ENCODE data around the gene VASP. TPM values are rescaled to one million over a fixed set of nuclear protein-coding genes. Genes with fewer than 3 reads are reported as not detected.

Gene VASP
- total RNA-seq, 2 donors from 2014 or later, result 76.8 to 156 TPM

GRCh38 chr19:45547965-45548609 lies 40.8 kb downstream of the VASP start:
- ATAC-seq (no peak), DNase-seq (ENCODE audit: low spot score in 2 of 2) (no peak)
- H3K9me3 Mint-ChIP-seq, result no peaks in the 10 kb centered on the region
- no peaks in the 10 kb centered on the region for H3K36me3 Mint-ChIP-seq
- peak overlapping the region in 1 of 2 donors; percentile 69 for H3K27ac Mint-ChIP-seq

DNA sequence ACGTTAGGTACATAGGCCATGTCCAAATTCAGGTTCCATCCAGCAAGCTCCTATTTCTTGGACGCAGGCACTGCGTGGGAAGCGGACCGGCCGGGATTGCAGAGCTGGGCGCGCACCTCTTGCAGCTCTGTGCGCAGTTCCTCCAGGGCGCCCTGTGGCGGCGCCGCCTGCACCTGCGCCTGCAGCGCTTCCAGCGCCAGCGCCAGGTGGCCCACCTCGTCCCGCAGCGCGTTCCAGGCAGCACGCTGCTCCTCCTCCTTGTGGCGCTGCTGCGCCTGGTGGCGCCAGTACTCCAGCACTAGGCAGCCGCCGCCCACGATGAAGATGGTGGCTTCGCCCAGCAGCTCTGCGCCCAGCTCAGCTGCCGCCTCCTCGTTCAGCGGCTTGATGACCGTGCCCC lies 46.2 kb downstream of the VASP start:
- Mint-ChIP-seq H3K9me3 (no peaks in the 10 kb centered on the region), H3K27ac (no peak overlapping the region), H3K36me3 (no peaks in the 10 kb centered on the region)
- ATAC-seq (no peak), DNase-seq (ENCODE audit: low spot score in 2 of 2) (no peak)

- no peaks in the 10 kb centered on the region for H3K36me3 Mint-ChIP-seq
These were observed 47.2 kb downstream of the VASP start for GRCh38 chr19:45554481-45554880.

GRCh38 chr19:45556835-45557234 lies 49.6 kb downstream of the VASP start:
- ATAC-seq (no peak), DNase-seq (ENCODE audit: low spot score in 2 of 2) (no peak)
- H3K9me3 Mint-ChIP-seq, result no peaks in the 10 kb centered on the region
- H3K36me3 Mint-ChIP-seq, result peaks cover 0 to 6% of the 10 kb centered on the region in 2 donors
- peak overlapping the region in 1 of 2 donors; percentile 44 for H3K27ac Mint-ChIP-seq

More at GRCh38 chr19:45554481-45554880, 47.2 kb downstream of the VASP start:
- no peak for ATAC-seq
- no peak for DNase-seq (ENCODE audit: low spot score in 2 of 2)
- no peaks in the 10 kb centered on the region for H3K9me3 Mint-ChIP-seq
- no peak overlapping the region for H3K27ac Mint-ChIP-seq

DNA sequence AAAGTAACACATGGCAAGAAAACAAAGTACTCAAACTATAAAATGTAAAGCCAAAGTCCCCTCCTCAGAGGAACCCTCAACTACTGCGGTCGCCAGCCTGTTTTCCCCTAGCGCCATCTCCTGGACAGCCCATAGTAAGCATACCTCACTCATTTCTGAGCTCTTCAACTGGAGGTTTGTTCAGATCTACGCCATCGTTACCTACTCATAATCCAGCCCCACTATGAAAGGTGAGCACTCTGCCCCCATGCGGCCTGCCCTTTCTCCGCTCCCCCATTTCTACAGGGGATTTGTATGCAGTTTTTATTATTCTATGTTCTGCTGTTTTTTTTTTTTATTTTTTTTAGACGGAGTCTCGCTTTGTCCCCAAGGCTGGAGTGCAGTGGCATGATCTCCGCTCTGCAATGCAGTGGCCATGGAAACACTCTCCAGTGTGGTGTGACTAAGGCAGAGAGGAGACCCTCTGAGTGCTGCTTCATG lies 51.2 kb downstream of the VASP start:
- Mint-ChIP-seq H3K27ac (peak overlapping the region; percentile 6 to 34), H3K36me3 (peaks cover 0 to 6% of the 10 kb centered on the region in 2 donors), H3K9me3 (no peaks in the 10 kb centered on the region)
- ATAC-seq (peak; percentile 94 to 100), DNase-seq (ENCODE audit: low spot score in 2 of 2) (peak; percentile 60 to 75)

GRCh38 chr19:45560038-45560437 lies 52.8 kb downstream of the VASP start:
- H3K27ac Mint-ChIP-seq, result peak overlapping the region in 1 of 2 donors; percentile 81
- H3K9me3 Mint-ChIP-seq, result no peaks in the 10 kb centered on the region
- ATAC-seq, result no peak
- peaks cover 0 to 6% of the 10 kb centered on the region in 2 donors for H3K36me3 Mint-ChIP-seq
- no peak for DNase-seq (ENCODE audit: low spot score in 2 of 2)

DNA sequence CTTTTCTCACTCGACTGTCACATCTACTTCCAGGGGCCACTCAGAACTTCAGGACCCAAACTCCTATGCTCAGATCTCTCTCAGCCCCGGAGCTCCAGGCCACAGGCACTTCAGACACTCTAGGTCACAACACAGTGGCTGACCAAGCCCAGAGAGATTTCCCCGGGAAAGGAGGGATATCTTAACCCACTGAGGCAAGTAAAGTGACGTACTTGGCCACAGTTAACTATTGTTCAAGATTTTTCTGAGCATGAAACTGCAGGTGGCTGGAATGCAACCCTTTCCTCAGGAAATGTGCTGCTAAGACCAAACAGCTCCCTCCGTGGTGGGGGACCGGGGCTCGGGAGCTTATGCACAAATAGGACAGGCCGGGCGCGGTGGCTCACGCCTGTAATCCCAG lies 53.4 kb downstream of the VASP start:
- H3K27ac Mint-ChIP-seq, result peak overlapping the region in 1 of 2 donors; percentile 81
- H3K9me3 Mint-ChIP-seq, result no peaks in the 10 kb centered on the region
- H3K36me3 Mint-ChIP-seq, result peaks cover 0 to 6% of the 10 kb centered on the region in 2 donors
- ATAC-seq, result no peak
- no peak for DNase-seq (ENCODE audit: low spot score in 2 of 2)

- DNase-seq (ENCODE audit: low spot score in 2 of 2), result no peak
- H3K27ac Mint-ChIP-seq, result peak overlapping the region; percentile 74 to 79
- H3K36me3 Mint-ChIP-seq, result peaks cover 0 to 6% of the 10 kb centered on the region in 2 donors
- ATAC-seq, result no peak
- H3K9me3 Mint-ChIP-seq, result no peaks in the 10 kb centered on the region
These were observed 57.0 kb downstream of the VASP start for GRCh38 chr19:45564131-45564780.

- ATAC-seq (no peak), DNase-seq (ENCODE audit: low spot score in 2 of 2) (no peak)
- Mint-ChIP-seq H3K36me3 (no peaks in the 10 kb centered on the region), H3K9me3 (no peaks in the 10 kb centered on the region), H3K27ac (no peak overlapping the region)
These were observed 60.3 kb downstream of the VASP start for GRCh38 chr19:45567609-45568008.

- Mint-ChIP-seq H3K9me3 (no peaks in the 10 kb centered on the region), H3K27ac (peak overlapping the region; percentile 36 to 69)
- no peak for ATAC-seq
These were observed 61.5 kb downstream of the VASP start for GRCh38 chr19:45568732-45569131.

GRCh38 chr19:45569619-45570421 lies 62.5 kb downstream of the VASP start:
- Mint-ChIP-seq H3K36me3 (no peaks in the 10 kb centered on the region), H3K27ac (peak overlapping the region in 1 of 2 donors; percentile 69), H3K9me3 (no peaks in the 10 kb centered on the region)
- ATAC-seq, result peak; percentile 56 to 67
- DNase-seq (ENCODE audit: low spot score in 2 of 2), result peak in 1 of 2 donors; percentile 83

More at GRCh38 chr19:45568732-45569131, 61.5 kb downstream of the VASP start:
- H3K36me3 Mint-ChIP-seq, result no peaks in the 10 kb centered on the region
- no peak for DNase-seq (ENCODE audit: low spot score in 2 of 2)

- H3K9me3 Mint-ChIP-seq, result no peaks in the 10 kb centered on the region
- H3K27ac Mint-ChIP-seq, result no peak overlapping the region
- DNase-seq (ENCODE audit: low spot score in 2 of 2), result no peak
- no peaks in the 10 kb centered on the region for H3K36me3 Mint-ChIP-seq
- no peak for ATAC-seq
These were observed 64.4 kb downstream of the VASP start for GRCh38 chr19:45571457-45572220.

- H3K27ac Mint-ChIP-seq, result peak overlapping the region in 1 of 2 donors; percentile 22
- no peak for ATAC-seq
- DNase-seq (ENCODE audit: low spot score in 2 of 2), result no peak
- H3K36me3 Mint-ChIP-seq, result no peaks in the 10 kb centered on the region
- no peaks in the 10 kb centered on the region for H3K9me3 Mint-ChIP-seq
These were observed 67.2 kb downstream of the VASP start for GRCh38 chr19:45574526-45574925.

DNA sequence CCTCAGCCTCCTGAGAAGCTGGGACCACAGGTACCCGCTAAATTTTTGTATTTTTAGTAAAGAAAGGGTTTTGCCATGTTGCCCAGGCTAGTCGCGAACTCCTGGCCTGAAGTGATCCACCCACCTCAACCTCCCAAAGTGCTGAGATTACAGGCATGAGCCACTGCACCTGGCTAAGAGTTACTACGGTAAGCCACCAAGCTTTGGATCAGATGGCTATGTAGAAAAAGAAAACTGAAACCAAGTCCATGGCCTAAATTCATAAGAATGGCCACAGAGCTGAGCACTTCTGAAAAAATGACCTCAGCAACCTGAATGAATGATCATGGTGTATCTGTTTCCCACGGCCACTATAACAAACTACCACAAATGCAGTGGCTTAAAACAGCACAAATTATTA lies 67.9 kb downstream of the VASP start:
- H3K36me3 Mint-ChIP-seq, result no peaks in the 10 kb centered on the region
- no peak for DNase-seq (ENCODE audit: low spot score in 2 of 2)
- no peaks in the 10 kb centered on the region for H3K9me3 Mint-ChIP-seq
- peak overlapping the region in 1 of 2 donors; percentile 72 for H3K27ac Mint-ChIP-seq
- no peak for ATAC-seq

All from activated naive CD4-positive, alpha-beta T cell treated with anti-CD3 and anti-CD28 coated beads, Interleukin-2, amount 50 U/mL, for 72 hours (primary cell).